Parietal lobe (tissue), 1 donor: Measurements from ENCODE around the gene TUBGCP4. TPM values are rescaled to one million over a fixed set of nuclear protein-coding genes. Genes with fewer than 3 reads are reported as not detected.

Experiments
- total RNA-seq: library from RNA; depleted of rRNA; stranded (reverse); fragments of >200 nt; gene quantifications from one replicate; pipeline ENCODE4 v1.2.3, GENCODE V29; 2014

The TUBGCP4 gene, protein sequence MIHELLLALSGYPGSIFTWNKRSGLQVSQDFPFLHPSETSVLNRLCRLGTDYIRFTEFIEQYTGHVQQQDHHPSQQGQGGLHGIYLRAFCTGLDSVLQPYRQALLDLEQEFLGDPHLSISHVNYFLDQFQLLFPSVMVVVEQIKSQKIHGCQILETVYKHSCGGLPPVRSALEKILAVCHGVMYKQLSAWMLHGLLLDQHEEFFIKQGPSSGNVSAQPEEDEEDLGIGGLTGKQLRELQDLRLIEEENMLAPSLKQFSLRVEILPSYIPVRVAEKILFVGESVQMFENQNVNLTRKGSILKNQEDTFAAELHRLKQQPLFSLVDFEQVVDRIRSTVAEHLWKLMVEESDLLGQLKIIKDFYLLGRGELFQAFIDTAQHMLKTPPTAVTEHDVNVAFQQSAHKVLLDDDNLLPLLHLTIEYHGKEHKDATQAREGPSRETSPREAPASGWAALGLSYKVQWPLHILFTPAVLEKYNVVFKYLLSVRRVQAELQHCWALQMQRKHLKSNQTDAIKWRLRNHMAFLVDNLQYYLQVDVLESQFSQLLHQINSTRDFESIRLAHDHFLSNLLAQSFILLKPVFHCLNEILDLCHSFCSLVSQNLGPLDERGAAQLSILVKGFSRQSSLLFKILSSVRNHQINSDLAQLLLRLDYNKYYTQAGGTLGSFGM
- total RNA-seq: 25.7 TPM

DNA sequence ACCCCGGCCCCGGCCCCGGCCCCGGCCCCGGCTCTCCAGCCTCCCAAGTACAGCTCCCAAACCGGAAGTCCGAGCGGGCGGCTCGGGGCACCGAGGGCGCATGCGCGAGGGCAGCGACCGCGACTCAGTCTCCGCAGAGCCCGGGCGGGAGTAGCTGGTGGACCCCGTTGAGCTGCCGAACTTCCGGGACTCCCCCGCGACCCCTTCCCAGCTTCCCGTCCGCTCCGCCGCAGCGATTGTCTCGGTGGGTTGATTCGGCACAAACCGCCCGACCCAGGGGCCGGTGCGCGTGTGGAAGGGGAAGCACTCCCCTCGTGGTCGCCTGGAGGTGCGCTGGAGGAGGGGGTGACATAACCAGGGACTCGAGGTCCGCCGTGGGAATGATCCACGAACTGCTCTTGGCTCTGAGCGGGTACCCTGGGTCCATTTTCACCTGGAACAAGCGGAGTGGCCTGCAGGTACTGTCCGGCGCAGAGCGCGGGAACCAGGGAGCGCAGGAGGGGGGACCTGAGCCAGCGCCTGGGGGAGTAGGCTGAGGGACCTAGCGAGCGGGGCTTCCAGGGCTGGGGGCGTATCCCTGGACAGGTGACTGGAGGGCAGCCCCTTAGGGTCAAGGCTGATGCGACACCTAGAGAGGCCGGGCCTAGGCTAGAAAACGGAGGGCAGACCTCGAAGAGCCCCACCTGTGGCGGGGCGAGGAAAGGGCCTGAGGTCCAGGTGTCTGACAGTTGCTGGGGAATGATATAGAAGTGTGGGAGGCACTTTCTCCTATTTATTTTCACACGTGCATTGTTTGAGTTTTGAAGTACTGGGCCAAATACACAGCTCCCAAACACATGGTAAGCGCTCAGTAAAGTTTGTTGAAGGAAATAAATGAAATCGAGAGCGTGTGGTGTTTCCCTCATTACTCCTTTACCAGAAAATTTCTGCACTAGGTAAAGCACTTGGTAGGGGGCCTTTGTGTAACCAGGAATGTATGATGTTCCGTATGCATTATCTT lies at the start of gene TUBGCP4, which contains the start of gene ZSCAN29:
Gene TUBGCP4 (plus strand): TSS at position 127 of the 1,000 bp plus-strand sequence. CDS start 254 bp downstream, at position 381.
Gene ZSCAN29 (minus strand): TSS at position 69 of the 1,000 bp plus-strand sequence. CDS start 1,130 bp downstream, outside the sequence.

DNA sequence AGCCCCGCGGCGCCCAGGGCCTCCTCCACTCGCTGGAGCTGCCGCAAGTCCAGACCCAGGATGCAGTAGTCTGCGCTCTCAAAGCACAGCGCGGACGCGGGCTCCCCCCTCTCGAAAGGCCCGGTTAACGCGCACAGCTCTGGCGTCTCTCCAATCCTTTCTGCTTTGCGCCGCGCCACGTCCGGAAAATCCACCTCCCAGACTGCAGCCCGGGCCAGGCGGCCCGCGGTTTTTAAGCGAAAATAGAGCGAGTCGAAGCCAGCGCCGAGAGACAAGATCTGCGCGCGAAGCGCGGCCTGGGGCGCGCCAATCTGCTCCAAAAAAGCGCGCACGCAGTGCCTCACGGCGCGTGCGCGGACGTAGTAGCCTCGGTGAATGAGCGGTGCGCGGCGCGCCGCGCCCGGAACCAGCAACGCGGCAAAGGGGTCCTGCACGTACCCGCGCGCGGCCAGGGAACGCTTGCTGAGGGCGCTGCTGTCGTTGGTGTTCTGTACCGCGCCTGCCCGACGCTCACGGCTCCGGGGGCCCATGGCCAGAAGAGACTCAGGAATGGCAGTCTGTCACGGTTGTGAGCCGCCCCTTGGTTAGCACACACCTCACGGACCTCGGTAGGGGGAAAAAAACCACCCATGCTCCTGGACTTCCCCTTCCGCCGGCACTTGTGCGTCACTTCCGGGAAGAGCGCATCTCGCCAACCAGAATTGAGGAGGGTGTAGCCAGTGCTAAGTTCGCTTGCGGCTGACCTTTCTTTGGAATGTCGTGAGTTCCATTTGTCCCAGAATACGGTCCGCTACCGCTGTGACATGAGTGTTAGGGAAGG lies 40.7 kb upstream of the TUBGCP4 start, which contains the start of gene LCMT2:
Gene LCMT2 (minus strand): TSS at position 614 of the 820 bp plus-strand sequence. CDS start 84 bp downstream, at position 530.

Other genes with a start within 250 kb of the TUBGCP4 start
- 54.8 TPM for gene TMEM62, start 237.5 kb upstream of the TUBGCP4 start, total RNA-seq
- gene CCNDBP1, start 185.7 kb upstream of the TUBGCP4 start, total RNA-seq: 38.5 TPM
- 0.31 TPM for gene EPB42, start 150.1 kb upstream of the TUBGCP4 start, total RNA-seq
- not detected for gene TGM5, start 104.2 kb upstream of the TUBGCP4 start, total RNA-seq
- not detected for gene TGM7, start 68.8 kb upstream of the TUBGCP4 start, total RNA-seq
- gene LCMT2, start 40.5 kb upstream of the TUBGCP4 start, total RNA-seq: 19.1 TPM
- gene ZSCAN29, start 58 bp upstream of the TUBGCP4 start, total RNA-seq: 47.6 TPM
- 258 TPM for gene TP53BP1, start 122.1 kb downstream of the TUBGCP4 start, total RNA-seq
- 48.2 TPM for gene MAP1A, start 146.5 kb downstream of the TUBGCP4 start, total RNA-seq
- 99.2 TPM for gene PPIP5K1, start 219.1 kb downstream of the TUBGCP4 start, total RNA-seq
- gene CKMT1B, start 222.9 kb downstream of the TUBGCP4 start, total RNA-seq: 11.9 TPM
- gene STRC, start 247.7 kb downstream of the TUBGCP4 start, total RNA-seq: 1.6 TPM